Sigmoid colon (tissue), 7 donors: ENCODE results near the gene IKZF2. TPM values are rescaled to one million over a fixed set of nuclear protein-coding genes. Genes with fewer than 3 reads are reported as not detected.

ENCODE experiments used
- DNase-seq: peaks from one replicate; pipeline ENCODE4 v3.0.0-alpha.2; 2019
- H3K27ac ChIP-seq, 4 donors: fragments of 200-600 bp; sonication (generic); one replicate each; pipeline ENCODE4 v1.5.1; 2016 to 2019; ENCODE audit warnings: mild to moderate bottlenecking in 1 of 4
- H3K27me3 ChIP-seq, 3 donors: fragments of 200-600 bp; sonication (generic); one replicate each; pipeline ENCODE4 v1.5.1; 2019; ENCODE audit warnings: mild to moderate bottlenecking in 1 of 3
- H3K36me3 ChIP-seq, 4 donors: fragments of 200-600 bp; sonication (generic); one replicate each; pipeline ENCODE4 v1.5.1; 2016 to 2019
- H3K4me1 ChIP-seq, 4 donors: fragments of 200-600 bp; sonication (generic); one replicate each; pipeline ENCODE4 v1.5.1; 2017 to 2019
- H3K4me3 ChIP-seq, 4 donors: fragments of 200-600 bp; sonication (generic); one replicate each; pipeline ENCODE4 v1.5.1; 2017 to 2019; ENCODE audit warnings: mild to moderate bottlenecking in 2 of 4, moderate library complexity in 1 of 4
- H3K9me3 ChIP-seq, 4 donors: fragments of 200-600 bp in 3 of 4; sonication (generic) in 3 of 4; one replicate each; pipeline versions ENCODE4 v1.5.1 to v1.6.1; 2013 to 2019
- CTCF ChIP-seq, 4 experiments: fragments of 450-650 bp in 3 of 4; fragments of 200-600 bp in 1 of 4; IDR thresholded peaks; one replicate each; pipeline ENCODE4 v1.5.1; 2016 to 2019; ENCODE audit warnings: antibody characterized with exemption in 4 of 4, mild to moderate bottlenecking in 3 of 4, moderate library complexity in 2 of 4
- EP300 ChIP-seq, 4 donors: sonication (generic); formaldehyde crosslinking; IDR thresholded peaks; one replicate each; pipeline ENCODE4 v1.6.1; 2017; ENCODE audit warnings: antibody characterized with exemption in 4 of 4
- POLR2A ChIP-seq, 2 donors: fragments of 450-650 bp; IDR thresholded peaks; one replicate each; pipeline ENCODE4 v1.6.1; 2016; ENCODE audit warnings: antibody characterized with exemption in 2 of 2, mild to moderate bottlenecking in 2 of 2, moderate library complexity in 2 of 2
- POLR2AphosphoS5 ChIP-seq, 4 donors: sonication (generic); formaldehyde crosslinking; IDR thresholded peaks; one replicate each; pipeline ENCODE4 v1.6.1; 2017; ENCODE audit warnings: antibody characterized with exemption in 4 of 4
- WGBS, 2 donors: extraction: QIAGEN DNeasy Blood & Tissue Kit; methylation state at CpG; one replicate each; pipeline ENCODE4 v1.1.7; 2013; 5-methylcytosine and 5-hydroxymethylcytosine counted together
- intact Hi-C: fragments of 100-400 bp; cut with DNase I; formaldehyde crosslinking; loops from one replicate; pipeline ENCODE4 v1.15.1; 2023
- polyA plus RNA-seq, 3 donors: library from polyadenylated mRNA; stranded (reverse); fragments of 200-250 nt; gene quantifications; one replicate each; pipeline ENCODE4 v1.2.3, GENCODE V29; 2013
- total RNA-seq, 4 donors: library from RNA; depleted of rRNA; stranded (reverse); fragments of >200 nt; gene quantifications; one replicate each; pipeline ENCODE4 v1.1.0, GENCODE V29; 2016
- donor health status: healthy with polysubstance abuse.
- donor health status: Bipolar disorder and iron deficiency.
- donor health status: healthy.

Gene IKZF2
- total and polyA plus RNA-seq, 7 donors, result under 0.01 to 14.9 (median 5.5) TPM

GRCh38 chr2:213104092-213104902 is 47.1 kb downstream of the IKZF2 start:
- Histone ChIP-seq H3K36me3 (no peaks in the 10 kb centered on the region), H3K4me3 (no peak overlapping the region)

GRCh38 chr2:213101692-213102460 is 49.5 kb downstream of the IKZF2 start:
- 39 to 61% methylated on average over 5 of the region's 5 CpGs for WGBS, 2 donors

More at GRCh38 chr2:213104092-213104902, 47.1 kb downstream of the IKZF2 start:
- Histone ChIP-seq H3K4me1 (no peaks in the 10 kb centered on the region), H3K27ac (no peak overlapping the region), H3K27me3 (no peaks in the 10 kb centered on the region), H3K9me3 (no peaks in the 10 kb centered on the region)
- intact Hi-C loops, result no loop called here
- no peak for DNase-seq
- WGBS, 2 donors, result 14 to 32% methylated on average over 7 of the region's 7 CpGs
- TF ChIP-seq POLR2AphosphoS5 (IDR thresholded peaks at IDR 0.05), result no peak
- TF ChIP-seq CTCF (IDR thresholded peaks at IDR 0.05), result no peak
- TF ChIP-seq EP300 (IDR thresholded peaks at IDR 0.05), result no peak
- no peak for TF ChIP-seq POLR2A (IDR thresholded peaks at IDR 0.05)

GRCh38 chr2:213101109-213101508 is 50.3 kb downstream of the IKZF2 start:
- intact Hi-C loops, result no loop called here
- no peaks in the 10 kb centered on the region for H3K4me1 ChIP-seq
- no peaks in the 10 kb centered on the region for H3K27me3 ChIP-seq
- no peak for DNase-seq
- no peak overlapping the region for H3K27ac ChIP-seq
- H3K4me3 ChIP-seq, result no peak overlapping the region
- H3K36me3 ChIP-seq, result no peaks in the 10 kb centered on the region
- no peaks in the 10 kb centered on the region for H3K9me3 ChIP-seq
- TF ChIP-seq CTCF (IDR thresholded peaks at IDR 0.05) (no peak), POLR2A (IDR thresholded peaks at IDR 0.05) (no peak), EP300 (IDR thresholded peaks at IDR 0.05) (no peak), POLR2AphosphoS5 (IDR thresholded peaks at IDR 0.05) (no peak)
- 78 to 93% methylated on average over 1 of the region's 1 CpG for WGBS, 2 donors

More at GRCh38 chr2:213101692-213102460, 49.5 kb downstream of the IKZF2 start:
- H3K27ac ChIP-seq, result no peak overlapping the region
- no peaks in the 10 kb centered on the region for H3K9me3 ChIP-seq
- no peak for DNase-seq
- no peaks in the 10 kb centered on the region for H3K4me1 ChIP-seq
- TF ChIP-seq POLR2AphosphoS5 (IDR thresholded peaks at IDR 0.05) (no peak), CTCF (IDR thresholded peaks at IDR 0.05) (no peak), EP300 (IDR thresholded peaks at IDR 0.05) (no peak)
- no peak overlapping the region for H3K4me3 ChIP-seq
- H3K36me3 ChIP-seq, result no peaks in the 10 kb centered on the region
- intact Hi-C loops, result no loop called here
- H3K27me3 ChIP-seq, result no peaks in the 10 kb centered on the region

GRCh38 chr2:213098612-213099011 is 52.8 kb downstream of the IKZF2 start:
- no peaks in the 10 kb centered on the region for H3K9me3 ChIP-seq
- no peaks in the 10 kb centered on the region for H3K36me3 ChIP-seq
- H3K4me1 ChIP-seq, result no peaks in the 10 kb centered on the region
- intact Hi-C loops, result no loop called here
- no peak overlapping the region for H3K4me3 ChIP-seq
- H3K27me3 ChIP-seq, result no peaks in the 10 kb centered on the region
- no peak for TF ChIP-seq CTCF (IDR thresholded peaks at IDR 0.05)
- TF ChIP-seq POLR2AphosphoS5 (IDR thresholded peaks at IDR 0.05), result no peak
- no peak for TF ChIP-seq POLR2A (IDR thresholded peaks at IDR 0.05)
- no peak for TF ChIP-seq EP300 (IDR thresholded peaks at IDR 0.05)
- DNase-seq, result no peak
- no peak overlapping the region for H3K27ac ChIP-seq
- 86 to 92% methylated on average over 4 of the region's 4 CpGs for WGBS, 2 donors
